ENCODE data around the gene TEX51.

TEX51 gene

GRCh38 chr2:126894082-126894481, 4.6 kb upstream of the TEX51 start:
- no peak for DNase-seq

DNA sequence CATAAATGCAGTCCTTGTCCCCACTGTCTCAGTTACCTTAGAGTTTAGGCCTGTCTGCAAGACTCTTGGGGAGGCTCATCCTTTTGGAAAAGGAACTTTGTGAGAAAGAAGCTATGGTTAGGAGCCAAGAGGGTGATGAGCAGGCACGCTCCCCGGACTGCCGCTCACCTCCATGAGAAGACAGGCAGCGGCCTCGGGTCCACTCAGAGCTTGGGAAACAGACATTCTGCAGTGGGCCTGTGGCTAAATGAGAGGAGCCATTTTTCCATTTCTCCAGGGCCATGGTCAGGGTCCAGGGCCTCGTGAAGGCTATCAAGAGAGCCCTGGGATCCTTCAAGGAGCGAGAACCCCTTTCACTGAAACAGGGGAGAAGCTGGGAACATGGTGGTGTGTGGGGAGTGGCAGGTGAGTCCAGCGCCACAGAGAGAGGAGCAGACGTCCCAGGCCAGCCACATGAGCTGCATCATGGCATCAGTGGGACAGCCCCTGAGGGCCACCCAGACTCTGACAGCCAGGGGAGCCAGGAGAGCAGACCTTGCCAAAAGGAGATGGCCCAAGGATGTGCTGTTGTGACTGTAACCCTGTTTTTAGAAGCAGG, 4.0 kb upstream of the TEX51 start:
- no peak for DNase-seq

DNA sequence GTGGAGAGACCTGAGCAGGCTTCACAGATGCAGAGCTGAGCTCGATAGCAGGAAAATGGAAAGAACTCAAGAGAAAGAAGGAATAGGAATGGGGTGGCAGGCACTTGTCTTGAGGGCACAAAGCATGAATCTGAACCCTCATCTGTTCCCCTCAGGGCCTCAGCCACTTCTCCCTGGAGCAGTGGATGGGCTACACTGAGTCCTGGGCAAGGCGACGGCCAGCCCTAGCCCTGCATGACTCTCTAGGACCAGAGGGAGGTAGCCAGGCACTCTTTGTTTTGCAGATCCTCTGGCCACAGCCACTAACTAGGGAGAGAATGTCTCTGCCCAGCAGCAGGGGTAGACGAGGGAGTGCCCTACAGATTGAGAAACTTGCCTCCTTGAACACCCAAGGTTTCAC, 3.4 kb upstream of the TEX51 start:
- no peak for DNase-seq

DNA sequence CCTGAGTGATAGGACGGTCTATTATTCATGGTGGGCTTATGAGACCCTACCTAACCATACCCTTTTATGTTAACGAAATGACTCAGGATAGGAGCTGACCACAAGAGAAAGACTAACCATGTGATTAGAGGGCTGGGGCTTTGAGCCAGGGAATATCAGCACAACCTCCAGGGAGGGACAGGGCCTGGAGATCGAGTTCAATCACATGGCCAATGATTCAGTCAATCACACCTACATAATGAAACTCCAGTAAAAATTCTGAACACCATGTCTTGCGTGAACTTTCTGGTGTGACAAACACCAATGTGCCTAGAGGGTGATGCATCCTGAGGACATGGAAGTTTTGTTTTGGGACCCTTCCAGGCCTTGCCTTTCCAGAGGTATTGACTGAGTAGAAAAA, 2.2 kb upstream of the TEX51 start:
- DNase-seq = no peak

GRCh38 chr2:126899616-126900185, 1.0 kb downstream of the TEX51 start:
- DNase-seq = no peak

DNA sequence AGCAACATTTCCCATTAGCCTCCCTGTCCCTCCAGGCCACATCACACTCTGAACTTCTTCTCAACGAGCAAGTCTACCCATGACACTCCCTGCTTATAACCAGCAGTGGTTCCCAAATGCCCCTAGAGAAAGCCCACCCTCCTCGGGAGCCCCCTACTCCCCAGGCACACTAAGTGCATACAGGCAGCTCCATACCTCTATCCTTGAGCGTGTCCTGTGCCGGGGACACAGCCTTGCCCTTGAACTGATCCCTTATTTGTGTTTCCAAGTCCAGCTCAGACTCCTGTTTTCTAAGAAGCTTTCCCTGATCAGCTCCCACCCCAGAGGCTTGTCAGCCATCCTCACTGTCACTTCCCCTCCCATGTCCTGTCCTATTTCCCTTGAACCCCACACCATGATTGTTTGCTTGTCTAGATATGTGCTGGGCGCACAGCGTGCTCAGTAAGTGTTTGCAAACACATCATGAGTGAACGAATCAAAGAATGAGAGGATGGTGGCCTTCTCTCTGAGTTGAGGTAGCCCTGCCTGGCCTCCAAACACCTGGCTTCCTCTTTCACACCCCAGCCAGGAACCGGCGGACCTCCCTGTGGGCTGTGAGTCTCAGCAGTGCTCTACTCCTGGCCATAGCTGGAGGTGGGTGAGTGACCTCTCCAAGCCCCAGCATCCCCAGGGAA, 2.1 kb downstream of the TEX51 start:
- no peak for DNase-seq

- no peak for DNase-seq
Observed at GRCh38 chr2:126901459-126901858, 2.8 kb downstream of the TEX51 start.

DNA sequence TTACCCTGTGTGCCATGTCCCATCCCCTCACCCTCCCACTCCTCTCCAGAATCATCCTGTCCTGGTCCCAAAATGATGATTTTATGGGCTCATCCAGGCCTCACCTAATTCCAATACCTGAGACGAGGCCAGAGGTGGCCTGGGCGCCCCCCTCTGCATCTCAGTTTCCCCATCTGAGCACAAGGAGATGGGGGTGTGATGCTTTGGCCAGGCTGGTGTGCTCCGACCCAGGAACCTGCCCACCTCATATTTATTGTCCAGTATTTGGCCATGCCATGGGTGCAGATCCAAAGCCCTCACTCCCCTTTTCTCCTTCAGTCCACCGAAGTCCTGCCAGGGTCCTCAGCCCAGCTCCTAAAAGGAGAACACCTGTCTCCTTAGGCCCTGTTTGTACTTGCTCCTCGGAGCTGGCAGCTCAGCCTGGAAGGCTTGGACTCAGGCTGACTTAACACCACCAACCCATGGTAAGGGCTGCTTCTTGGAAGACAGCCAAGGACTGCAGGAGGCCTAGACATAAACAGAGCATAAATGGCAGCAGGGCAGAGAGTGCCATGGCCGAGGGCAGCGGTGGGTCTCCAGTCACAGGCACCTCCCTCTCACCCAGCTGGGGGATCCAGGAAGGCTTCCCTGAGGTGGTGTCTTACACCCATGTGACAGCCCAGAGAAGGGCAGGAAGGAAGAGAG, 3.6 kb downstream of the TEX51 start:
- no peak for DNase-seq

- no peak for DNase-seq
Observed at GRCh38 chr2:126902859-126903258, 4.2 kb downstream of the TEX51 start.

DNA sequence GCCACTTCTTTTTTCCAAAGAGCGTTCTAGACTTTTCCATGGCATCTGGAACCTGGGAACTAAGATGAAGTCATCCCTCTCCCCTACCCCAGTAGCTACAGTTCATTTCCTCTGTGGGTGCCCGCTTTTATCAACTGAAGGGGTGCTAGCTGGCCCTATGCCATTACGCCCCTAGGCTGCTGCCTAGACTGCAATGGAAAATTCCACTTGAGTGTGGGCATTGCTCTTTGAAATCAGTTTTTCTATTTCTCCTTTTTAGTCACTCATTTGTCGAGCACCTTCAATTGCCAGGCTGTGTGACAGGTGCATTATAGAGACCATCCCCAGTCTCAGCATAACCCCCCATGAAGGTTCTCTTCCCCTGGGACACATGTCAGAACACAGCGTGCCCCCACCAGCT, 7.3 kb downstream of the TEX51 start:
- no peak for DNase-seq

- no peak for DNase-seq
Observed at GRCh38 chr2:126906781-126907180, 8.1 kb downstream of the TEX51 start.

DNA sequence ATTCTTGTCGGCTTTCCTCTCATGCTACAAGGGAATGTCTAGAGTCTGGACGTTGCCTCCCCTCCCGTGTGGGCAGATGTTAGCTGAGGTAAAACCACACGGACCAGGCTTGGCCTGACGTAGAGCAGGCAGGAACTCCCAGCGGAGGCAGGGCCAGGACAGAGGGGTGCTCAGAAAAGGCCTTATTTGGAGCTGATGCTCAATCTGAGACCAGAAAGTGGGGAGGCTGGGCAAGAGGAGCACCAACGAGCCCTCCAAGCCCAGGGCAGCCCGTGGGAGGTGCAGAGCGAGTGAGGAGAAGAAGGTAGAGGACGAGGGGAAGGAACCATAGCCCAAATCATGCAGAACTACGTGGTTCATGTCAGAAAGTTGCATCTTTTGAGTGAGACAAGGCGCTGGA, 9.0 kb downstream of the TEX51 start:
- no peak for DNase-seq

GRCh38 chr2:126908721-126909177, 10.1 kb downstream of the TEX51 start:
- no peak for DNase-seq

GRCh38 chr2:126909366-126909765, 10.7 kb downstream of the TEX51 start:
- DNase-seq = no peak

DNA sequence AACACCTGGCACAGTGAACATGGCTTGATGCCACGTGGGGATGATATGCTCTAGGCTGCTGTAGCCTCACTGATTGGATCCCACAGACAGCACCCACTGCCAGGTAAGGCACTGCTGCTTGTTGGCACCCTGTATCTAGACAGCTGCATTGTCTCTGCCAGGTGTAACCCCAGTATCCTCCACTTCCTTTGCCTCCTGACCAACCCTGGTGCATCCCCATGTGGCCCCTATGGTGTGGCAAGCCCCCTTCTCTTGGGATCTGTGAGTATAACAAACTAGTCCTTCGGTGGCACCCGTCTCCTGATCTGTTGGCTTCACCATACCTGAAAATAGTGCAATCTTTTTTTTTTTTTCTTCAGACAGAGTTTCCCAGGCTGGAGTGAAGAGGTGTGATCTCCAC, 11.1 kb downstream of the TEX51 start:
- no peak for DNase-seq

- no peak for DNase-seq
Observed at GRCh38 chr2:126910637-126911036, 11.9 kb downstream of the TEX51 start.

DNA sequence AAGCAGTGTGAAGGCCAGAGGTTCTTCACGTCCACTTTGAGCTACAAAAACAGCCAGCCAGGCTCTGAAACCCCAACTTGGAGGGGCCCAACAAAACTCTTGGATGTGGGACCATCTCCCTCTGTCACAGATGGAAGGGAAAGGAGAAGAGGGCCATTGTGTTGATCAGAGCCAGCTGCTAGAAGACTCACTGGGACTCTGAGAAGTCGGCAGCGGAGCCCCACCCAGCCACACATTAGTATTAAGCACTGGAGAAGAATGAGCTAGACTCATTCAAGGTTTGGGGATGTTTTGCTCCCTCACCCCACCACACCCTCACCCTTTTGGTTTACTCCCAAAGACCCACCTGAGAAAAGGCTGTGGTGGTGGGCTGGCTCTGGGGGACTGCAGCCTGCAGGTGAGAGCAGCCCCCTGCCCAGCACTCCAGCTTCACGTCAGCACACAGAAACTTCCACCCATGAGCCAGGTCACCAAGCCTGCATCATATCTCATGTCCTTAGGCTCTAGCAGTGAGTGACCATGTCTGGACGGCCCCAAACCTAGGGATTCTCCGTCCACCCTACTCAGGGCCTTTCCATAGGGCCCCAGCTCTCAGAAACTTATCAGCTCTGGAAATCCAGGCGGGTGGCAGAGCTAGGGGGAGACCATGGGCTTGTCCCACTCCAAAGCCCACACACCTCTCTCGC, 12.6 kb downstream of the TEX51 start:
- DNase-seq = no peak

- no peak for DNase-seq
Observed at GRCh38 chr2:126912201-126912600, 13.5 kb downstream of the TEX51 start.

DNA sequence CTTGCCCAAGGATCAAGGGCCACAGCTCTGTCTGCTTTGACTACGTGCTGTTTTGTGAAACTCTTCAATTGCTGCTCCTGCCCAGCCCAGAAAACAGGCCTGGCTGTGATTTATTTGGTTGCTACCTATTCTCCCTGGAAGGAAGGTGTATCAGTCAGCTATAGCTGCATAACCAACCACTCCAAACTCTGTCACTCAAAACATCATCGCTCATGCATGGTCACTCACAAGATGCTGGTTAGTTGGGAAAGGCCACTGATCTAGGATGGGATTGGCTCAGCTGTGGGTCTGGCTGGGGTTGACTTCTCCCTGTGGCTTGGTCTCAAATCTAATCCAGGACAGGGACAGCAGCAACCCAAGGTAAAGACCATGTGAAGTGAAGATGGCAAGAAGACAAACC, 14.6 kb downstream of the TEX51 start:
- DNase-seq = no peak

DNA sequence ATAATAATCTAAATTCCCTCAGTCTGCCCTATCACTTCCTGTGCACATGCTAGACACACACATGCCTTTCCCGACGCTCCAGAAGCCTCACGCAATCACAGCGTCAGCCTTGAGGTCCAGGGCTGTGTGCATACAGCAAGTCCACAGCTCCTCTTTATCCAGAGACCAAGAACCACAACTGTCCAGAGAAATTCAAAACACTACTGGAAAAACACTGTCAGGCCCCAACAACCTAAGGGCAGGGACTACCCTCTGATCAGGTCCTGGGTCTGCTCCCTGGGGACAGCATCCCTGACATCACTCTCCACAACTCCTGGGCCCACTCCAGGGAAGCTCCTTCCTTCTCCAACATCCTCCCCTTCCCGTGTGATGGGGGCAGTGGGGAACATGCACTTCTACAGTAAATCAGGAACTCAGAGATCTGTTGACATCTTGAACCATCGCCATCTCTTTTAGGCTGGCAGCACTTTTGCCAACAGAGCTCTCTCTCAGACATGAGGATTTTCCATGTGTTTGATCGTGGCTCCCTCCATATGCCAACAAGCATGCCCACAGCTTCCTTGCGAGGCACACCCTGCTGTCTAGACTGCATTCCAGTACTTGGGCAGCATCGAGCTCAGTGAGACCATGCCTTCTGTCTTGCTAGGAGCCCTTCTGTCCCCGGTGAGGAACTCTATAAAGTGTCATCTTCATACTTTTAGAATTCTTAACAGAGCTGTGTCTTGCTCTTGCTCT, 15.4 kb downstream of the TEX51 start:
- no peak for DNase-seq

DNA sequence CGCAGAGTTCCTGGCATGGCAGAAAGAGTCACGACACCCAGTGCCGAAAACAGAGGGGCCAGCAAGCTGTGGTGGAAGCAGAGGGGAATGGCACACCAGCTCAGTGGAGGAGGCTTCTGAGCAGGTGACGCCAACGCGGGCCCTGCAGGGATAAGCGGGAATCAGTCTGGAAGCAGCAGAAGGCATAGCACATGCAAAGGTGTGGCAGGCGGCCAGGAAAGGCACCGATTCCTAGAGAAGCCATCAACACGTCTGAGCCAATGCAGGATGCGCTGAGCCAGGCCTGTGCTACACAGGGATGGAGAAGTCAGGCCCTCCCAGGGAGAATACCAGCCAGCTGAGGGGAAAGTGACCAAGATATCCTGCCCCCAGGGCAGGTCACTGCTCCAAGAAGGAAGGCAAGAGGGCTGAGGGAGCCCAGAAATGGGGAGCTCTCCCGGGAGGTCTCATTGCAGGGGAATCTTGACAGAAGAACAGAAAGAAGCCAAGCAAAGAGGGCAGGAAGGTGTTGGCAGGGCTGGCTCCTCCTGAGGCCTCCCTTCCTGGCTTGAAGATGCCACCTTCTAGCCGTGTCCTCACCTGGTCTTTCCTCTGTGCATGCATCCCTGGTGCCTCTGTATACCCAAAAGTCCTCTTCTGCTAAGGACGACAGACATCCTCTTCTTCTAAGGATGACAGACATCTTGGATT, 16.3 kb downstream of the TEX51 start:
- peak in 1 of 2 experiments; percentile 75 for DNase-seq

DNA sequence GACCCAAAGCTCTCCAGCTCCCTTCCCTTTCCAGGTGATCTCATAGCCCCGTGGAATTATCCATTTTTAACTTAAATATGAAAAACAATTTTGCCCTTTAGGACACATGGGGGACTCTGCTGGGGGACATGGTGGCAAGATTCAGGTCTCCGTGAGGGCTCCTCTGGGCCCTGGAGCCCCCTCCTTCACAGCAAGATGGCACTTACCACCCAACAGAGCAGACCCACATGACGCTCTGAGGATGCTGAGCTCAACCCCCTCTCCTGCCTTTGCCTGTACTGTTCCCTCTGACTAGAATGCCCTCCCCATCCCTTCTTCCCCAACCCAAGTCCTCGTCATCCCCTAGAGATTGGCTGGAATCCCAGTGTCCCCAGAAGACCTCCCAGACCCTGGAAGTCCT, 17.2 kb downstream of the TEX51 start:
- DNase-seq = no peak

Data from cerebellar nuclear complex (tissue), 1 donor.